SIG-M5 treated with dmso at 0.1 percent for 504 hours (cell line): ENCODE results near the gene KCNMA1.
A peak's percentile ranks its signal among the peaks of the same experiment; 100 is the strongest.

ENCODE experiments used
- DNase-seq: peaks from one replicate; lab custom pipeline; 2025; ENCODE audit not compliant: unreplicated experiment; lab: John Stamatoyannopoulos, UW

The KCNMA1 gene

GRCh38 chr10:77147871-77148270, 489.7 kb downstream of the KCNMA1 start:
- no peak for DNase-seq

GRCh38 chr10:77146712-77147336, 490.8 kb downstream of the KCNMA1 start:
- no peak for DNase-seq

GRCh38 chr10:77144656-77145055, 493.0 kb downstream of the KCNMA1 start:
- DNase-seq = peak; percentile 65

- DNase-seq = no peak
These were observed 498.1 kb downstream of the KCNMA1 start for GRCh38 chr10:77139252-77140160.

GRCh38 chr10:77138541-77138940, 499.1 kb downstream of the KCNMA1 start:
- DNase-seq = no peak

GRCh38 chr10:77135555-77135954, 502.1 kb downstream of the KCNMA1 start:
- no peak for DNase-seq

GRCh38 chr10:77131214-77131613, 506.4 kb downstream of the KCNMA1 start:
- no peak for DNase-seq

- DNase-seq = no peak
These were observed 510.4 kb downstream of the KCNMA1 start for GRCh38 chr10:77127243-77127642.

- no peak for DNase-seq
These were observed 512.4 kb downstream of the KCNMA1 start for GRCh38 chr10:77125231-77125630.

GRCh38 chr10:77123330-77123729, 514.3 kb downstream of the KCNMA1 start:
- DNase-seq = no peak

- no peak for DNase-seq
These were observed 515.8 kb downstream of the KCNMA1 start for GRCh38 chr10:77121829-77122228.

GRCh38 chr10:77120666-77121376, 516.8 kb downstream of the KCNMA1 start:
- DNase-seq = no peak

GRCh38 chr10:77120012-77120411, 517.6 kb downstream of the KCNMA1 start:
- no peak for DNase-seq

- no peak for DNase-seq
These were observed 518.9 kb downstream of the KCNMA1 start for GRCh38 chr10:77118603-77119282.

GRCh38 chr10:77117501-77117900, 520.1 kb downstream of the KCNMA1 start:
- DNase-seq = no peak

GRCh38 chr10:77116904-77117303, 520.7 kb downstream of the KCNMA1 start:
- DNase-seq = no peak

GRCh38 chr10:77114181-77114821, 523.3 kb downstream of the KCNMA1 start:
- DNase-seq = no peak

- peak; percentile 27 for DNase-seq
These were observed 525.7 kb downstream of the KCNMA1 start for GRCh38 chr10:77111611-77112550.

- no peak for DNase-seq
These were observed 526.9 kb downstream of the KCNMA1 start for GRCh38 chr10:77110757-77111156.
